NCI-H1694 (cell line): ENCODE data around the gene FLT3.
"Not testable (repeated sequence)": the region's sequence is repeated elsewhere in the genome, so short reads cannot be mapped to it uniquely, and the experiment has no call there.

Experiments used
- DNase-seq: peaks from one replicate; lab custom pipeline; 2025; lab: John Stamatoyannopoulos, UW

The FLT3 gene

DNA sequence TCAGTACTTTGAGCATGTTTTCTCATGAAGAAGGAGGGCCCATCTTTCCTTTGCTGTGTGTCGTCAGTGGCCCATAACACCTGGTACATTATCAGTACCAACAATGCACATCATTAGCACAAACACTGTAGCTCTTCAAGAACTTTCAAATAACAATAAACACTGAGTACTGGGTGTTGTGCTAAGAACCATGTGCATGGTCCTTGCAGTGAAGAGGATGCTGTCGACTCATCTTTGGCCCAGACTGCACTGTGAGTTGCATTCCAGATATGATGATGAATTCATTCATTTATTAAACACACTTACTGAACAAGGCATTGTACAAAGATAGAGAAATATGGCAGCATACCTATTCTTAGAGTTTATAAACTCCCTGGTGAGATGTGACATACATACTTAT is 55.8 kb downstream of the FLT3 start:
- DNase-seq: no peak

GRCh38 chr13:28043224-28043623 is 57.2 kb downstream of the FLT3 start:
- DNase-seq: no peak

DNA sequence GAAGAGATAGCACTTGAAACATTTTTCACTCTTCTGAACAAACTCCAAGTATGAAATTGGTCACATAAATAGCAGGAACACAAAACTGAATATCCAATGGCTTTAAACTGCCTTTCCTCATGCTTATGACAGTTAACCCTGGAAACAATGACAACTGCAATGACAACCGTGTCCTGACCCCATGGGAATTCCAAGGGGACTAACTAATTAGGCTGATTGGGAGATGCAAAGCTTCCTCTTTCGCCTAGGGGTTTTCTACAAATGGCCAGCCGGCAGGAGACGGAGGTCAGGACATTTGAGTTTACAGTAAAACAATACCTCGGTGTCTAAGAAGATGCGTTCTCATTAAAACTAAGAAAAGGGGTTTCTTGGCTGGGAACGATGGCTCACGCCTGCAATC is 58.9 kb downstream of the FLT3 start:
- no peak for DNase-seq

- DNase-seq: no peak
These were observed 59.3 kb downstream of the FLT3 start for GRCh38 chr13:28041031-28041461.

- DNase-seq: no peak
These were observed 63.0 kb downstream of the FLT3 start for GRCh38 chr13:28037399-28037798.

GRCh38 chr13:28035146-28035782 is 65.1 kb downstream of the FLT3 start:
- no peak for DNase-seq

GRCh38 chr13:28033894-28034655 is 66.3 kb downstream of the FLT3 start:
- no peak for DNase-seq

GRCh38 chr13:28032438-28032837 is 67.9 kb downstream of the FLT3 start:
- DNase-seq: not testable (repeated sequence)

DNA sequence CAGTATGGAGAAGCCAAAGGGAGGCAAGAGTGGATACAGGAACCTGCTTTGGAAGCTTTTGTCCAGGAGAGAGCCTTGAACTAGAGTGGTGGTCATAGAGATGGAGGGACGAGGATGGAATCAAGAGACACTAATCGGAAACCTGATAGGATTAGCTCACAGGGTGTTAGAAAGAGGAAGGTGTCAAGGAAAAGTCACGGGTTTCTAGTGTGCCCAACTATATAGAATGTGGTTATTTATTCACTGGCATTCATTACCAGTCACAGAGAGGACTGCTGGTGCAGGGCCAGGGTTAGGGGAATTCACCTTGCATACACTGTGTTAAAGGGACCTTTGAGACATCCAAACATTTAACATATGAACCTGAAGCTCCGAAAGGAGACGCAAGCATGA is 68.5 kb downstream of the FLT3 start:
- no peak for DNase-seq

GRCh38 chr13:28031220-28031895 is 69.0 kb downstream of the FLT3 start:
- no peak for DNase-seq

DNA sequence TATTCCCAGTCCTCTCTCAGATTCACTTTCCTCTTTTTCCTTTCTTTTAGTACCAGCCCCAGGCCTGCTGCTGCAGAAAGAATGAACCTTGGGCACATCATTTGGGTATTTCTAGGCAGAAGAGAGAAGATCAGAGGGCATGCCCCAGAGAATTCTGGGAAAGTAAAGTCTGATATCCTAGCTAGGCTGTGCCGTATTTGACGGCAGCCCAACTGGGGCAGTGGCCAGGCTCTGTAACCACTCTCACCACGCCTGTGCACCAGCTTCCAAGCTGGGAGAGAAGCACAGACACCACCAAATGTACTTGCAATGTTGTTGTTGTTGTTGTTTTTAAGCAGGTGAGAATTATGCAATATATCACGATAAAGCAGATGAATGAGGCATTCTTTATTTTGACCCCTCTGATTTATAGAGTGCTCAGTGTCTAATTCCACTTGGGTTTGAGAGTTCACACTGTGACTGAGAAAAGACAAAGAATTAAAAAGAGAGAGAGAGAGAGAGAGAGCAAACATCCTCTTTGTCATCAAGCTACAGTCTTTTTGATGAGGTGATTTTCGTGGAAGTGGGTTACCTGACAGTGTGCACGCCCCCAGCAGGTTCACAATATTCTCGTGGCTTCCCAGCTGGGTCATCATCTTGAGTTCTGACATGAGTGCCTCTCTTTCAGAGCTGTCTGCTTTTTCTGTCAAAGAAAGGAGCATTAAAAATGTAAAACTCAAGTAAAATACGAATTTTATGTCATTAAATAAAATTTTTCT is 72.6 kb downstream of the FLT3 start:
- no peak for DNase-seq

- DNase-seq: no peak
These were observed 73.3 kb downstream of the FLT3 start for GRCh38 chr13:28027071-28027470.

GRCh38 chr13:28026508-28026907 is 73.9 kb downstream of the FLT3 start:
- DNase-seq: no peak

GRCh38 chr13:28022848-28023518 is 77.4 kb downstream of the FLT3 start:
- no peak for DNase-seq

GRCh38 chr13:28014301-28014700 is 86.1 kb downstream of the FLT3 start:
- DNase-seq: no peak

- no peak for DNase-seq
These were observed 86.9 kb downstream of the FLT3 start for GRCh38 chr13:28013482-28013881.

DNA sequence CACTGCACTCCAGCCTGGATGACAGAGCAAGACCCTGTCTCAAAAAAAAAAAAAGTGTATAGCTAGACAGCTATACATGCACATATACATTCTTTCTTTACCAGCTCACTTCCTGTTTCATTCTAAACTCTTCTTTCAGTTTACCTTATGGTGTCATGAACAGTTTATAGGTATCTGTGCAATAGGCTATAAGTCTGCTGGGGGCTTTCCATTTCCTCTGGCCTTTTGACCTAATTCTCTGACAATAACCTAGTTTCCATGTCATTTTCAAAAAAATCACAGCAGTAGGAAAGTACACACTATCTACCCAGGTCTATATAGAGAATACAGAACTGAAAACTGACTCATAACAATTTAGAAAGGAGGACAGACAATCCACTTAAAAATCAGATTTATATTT is 87.5 kb downstream of the FLT3 start:
- no peak for DNase-seq

DNA sequence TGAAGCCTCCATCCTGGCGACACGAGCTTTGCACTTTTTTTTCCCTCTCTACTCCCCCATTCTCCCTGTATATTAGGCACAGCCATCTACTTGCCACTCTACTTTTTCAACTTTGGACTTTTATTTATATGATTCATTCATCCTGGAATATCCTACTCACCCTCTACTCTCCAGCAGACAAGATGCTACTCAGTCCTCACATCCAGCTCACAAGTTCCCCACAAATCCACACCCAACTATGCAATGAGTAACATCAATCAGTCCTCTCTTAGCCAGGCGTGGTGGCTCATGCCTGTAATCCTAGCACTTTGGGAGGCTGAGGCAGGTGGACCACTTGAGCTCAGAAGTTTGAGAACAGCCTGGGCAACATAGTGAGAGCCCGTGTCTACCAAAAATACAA is 88.0 kb downstream of the FLT3 start:
- no peak for DNase-seq

DNA sequence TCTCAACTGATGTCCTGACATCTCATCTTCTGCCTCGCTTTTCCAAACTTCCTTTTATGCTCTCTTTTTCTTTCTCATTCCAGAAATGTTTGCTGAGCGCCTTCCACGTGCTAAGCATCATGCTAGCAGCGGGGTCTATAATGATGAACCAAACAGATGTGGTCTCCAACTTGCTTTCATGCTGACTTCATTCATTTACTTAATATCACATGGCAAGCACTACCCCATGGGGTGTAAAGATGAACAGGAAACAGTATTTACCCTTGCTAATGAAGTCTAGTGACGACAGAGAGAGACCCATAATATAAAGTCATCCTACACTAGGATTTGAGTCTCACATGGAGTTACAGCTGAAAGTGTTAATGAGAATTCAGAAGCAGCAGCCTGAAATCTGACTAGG is 90.3 kb downstream of the FLT3 start:
- DNase-seq: no peak

GRCh38 chr13:28005016-28005415 is 95.4 kb downstream of the FLT3 start:
- DNase-seq: not testable (repeated sequence)

DNA sequence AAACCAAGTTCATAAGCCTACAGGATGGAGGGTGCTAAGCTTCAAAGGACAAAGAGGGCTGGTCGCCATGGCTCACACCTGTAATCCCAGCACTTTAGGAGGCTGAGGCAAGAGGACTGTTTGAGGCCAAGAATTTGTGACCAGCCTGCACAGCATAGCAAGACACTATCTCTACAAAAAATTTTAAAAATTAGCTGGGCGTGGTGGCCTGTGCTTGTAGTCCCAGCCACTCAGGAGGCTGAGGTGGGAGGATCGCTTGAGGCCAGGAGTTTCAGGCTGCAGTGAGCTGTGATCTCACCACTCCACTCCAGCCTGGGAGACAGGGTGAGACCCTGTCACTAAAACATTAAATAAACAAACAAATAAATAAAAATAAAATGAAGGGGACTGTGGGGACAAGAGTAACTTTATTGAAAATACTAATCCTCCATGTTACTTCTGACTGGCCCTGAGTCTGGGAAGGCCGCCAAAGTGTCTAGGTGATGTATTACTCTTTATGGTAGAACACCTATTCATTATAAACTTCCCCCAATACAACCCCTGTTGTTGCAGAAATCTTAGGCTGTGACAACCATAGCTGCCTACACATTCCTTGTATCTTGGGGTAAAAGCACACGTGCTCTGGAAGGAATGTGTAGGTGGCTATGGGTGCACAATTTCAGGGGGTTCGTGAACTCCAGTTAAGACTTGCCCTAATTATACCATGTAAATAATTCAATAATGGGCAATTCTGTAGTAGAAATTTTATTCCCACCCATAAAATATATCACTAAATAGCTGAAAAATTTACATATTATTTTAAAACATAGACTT is 97.3 kb downstream of the FLT3 start:
- no peak for DNase-seq
